GM23338 (cell line): Measurements from ENCODE around the gene GNB1.

ENCODE experiments used
- CREB1 ChIP-seq: fragments of 250-450 bp; sonication (Bioruptor Pico); IDR thresholded peaks from 2 replicates; pipeline ENCODE4 v1.5.0; 2020; ENCODE audit warnings: low read depth, mild to moderate bottlenecking, moderate library complexity
- CTCF ChIP-seq, 2 experiments: fragments of 200-600 bp in 1 of 2; sonication (generic) in 1 of 2; conservative IDR thresholded peaks; 2 replicates each; pipeline versions ENCODE4 v1.5.1 to v1.6.1; 2016 to 2017; ENCODE audit warnings: antibody characterized with exemption in 2 of 2, low read depth in 2 of 2, mild to moderate bottlenecking in 2 of 2, moderate library complexity in 1 of 2
- EZH2 ChIP-seq: fragments of 200-600 bp; sonication (generic); IDR thresholded peaks from one replicate; pipeline ENCODE4 v1.8.0; 2017; ENCODE audit warnings: antibody characterized with exemption, mild to moderate bottlenecking, low read depth; ENCODE audit not compliant: unreplicated experiment
- EZH2phosphoT487 ChIP-seq: fragments of 200-600 bp; sonication (generic); IDR thresholded peaks from one replicate; pipeline ENCODE4 v1.8.1; 2018; ENCODE audit warnings: antibody characterized with exemption; ENCODE audit not compliant: unreplicated experiment
- JUNB ChIP-seq: IDR thresholded peaks from one replicate; pipeline ENCODE4 v1.6.1; 2016; ENCODE audit warnings: antibody characterized with exemption; ENCODE audit not compliant: unreplicated experiment
- NANOG ChIP-seq: IDR thresholded peaks from 2 replicates; pipeline ENCODE4 v1.6.1; 2016; ENCODE audit warnings: antibody characterized with exemption, borderline replicate concordance
- POLR2AphosphoS5 ChIP-seq: IDR thresholded peaks from 2 replicates; pipeline ENCODE4 v1.6.1; 2016; ENCODE audit warnings: antibody characterized with exemption, low read depth
- REST ChIP-seq: IDR thresholded peaks from one replicate; pipeline ENCODE4 v1.6.1; 2018; ENCODE audit warnings: antibody characterized with exemption; ENCODE audit not compliant: unreplicated experiment
- STAT1 ChIP-seq: IDR thresholded peaks from one replicate; pipeline ENCODE4 v1.6.1; 2016; ENCODE audit warnings: antibody characterized with exemption; ENCODE audit not compliant: unreplicated experiment
- ZNF114 ChIP-seq: fragments of 250-450 bp; sonication (Bioruptor Pico); IDR thresholded peaks from 2 replicates; pipeline ENCODE4 v1.5.0; 2020; ENCODE audit warnings: mild to moderate bottlenecking, moderate library complexity
- ZNF331 ChIP-seq: fragments of 250-450 bp; sonication (Bioruptor Pico); IDR thresholded peaks from 2 replicates; pipeline ENCODE4 v1.5.0; 2020; ENCODE audit warnings: low read depth, mild to moderate bottlenecking, moderate library complexity
- ZNF462 ChIP-seq: fragments of 250-450 bp; sonication (Bioruptor Pico); IDR thresholded peaks from 2 replicates; pipeline ENCODE4 v1.5.0; 2020; ENCODE audit warnings: mild to moderate bottlenecking, moderate library complexity

GRCh38 chr1:1926346-1926811 is 35.5 kb upstream of the GNB1 start:
- TF ChIP-seq CTCF (conservative IDR thresholded peaks at IDR 0.05; ENCODE audit: low read depth in 2 of 2) (no peak), EZH2 (no peak), POLR2AphosphoS5 (no peak), REST (no peak), CREB1 (no peak), EZH2phosphoT487 (no peak), ZNF462 (CRISPR knock-in tag) (no peak), ZNF114 (no peak), NANOG (no peak), ZNF331 (CRISPR knock-in tag) (no peak), STAT1 (no peak), JUNB (no peak)
